Measurements from ENCODE around the gene KMT2C. TPM values are rescaled to one million over a fixed set of nuclear protein-coding genes. Genes with fewer than 3 reads are reported as not detected.

KMT2C gene
- total and polyA plus RNA-seq, 2 experiments from 2014 or later: 21.9 to 47.7 TPM

GRCh38 chr7:152127229-152127628 is 308.6 kb downstream of the KMT2C start:
- no peak for DNase-seq (ENCODE audit: low spot score)
- Histone ChIP-seq H3K27me3 (no peaks in the 10 kb centered on the region), H2AFZ (no peak overlapping the region), H3K4me3 (no peak overlapping the region), H3K4me1 (ENCODE audit: insufficient read depth) (no peaks in the 10 kb centered on the region), H3K79me2 (no peaks in the 10 kb centered on the region), H3K9me3 (ENCODE audit: low read depth) (no peaks in the 10 kb centered on the region), H4K20me1 (ENCODE audit: insufficient read depth, poor library complexity, severe bottlenecking) (no peaks in the 10 kb centered on the region), H3K27ac (no peak overlapping the region), H3K36me3 (replicated peaks; ENCODE audit: insufficient read depth, low read depth) (no peaks in the 10 kb centered on the region), H3K9me2 (replicated peaks; ENCODE audit: insufficient read depth) (no peaks in the 10 kb centered on the region), H3K4me2 (no peak overlapping the region)
- 96% methylated on average over 19 of the region's 19 CpGs for WGBS (ENCODE audit: low lambda C conversion rate, missing lambda C conversion rate)
- TF ChIP-seq EZH2 (IDR thresholded peaks at IDR 0.05; ENCODE audit: borderline replicate concordance) (no peak), CTCF (IDR thresholded peaks at IDR 0.05; ENCODE audit: poor library complexity) (no peak), EZH2phosphoT487 (IDR thresholded peaks at IDR 0.05; ENCODE audit: low read depth, severe bottlenecking, unreplicated experiment) (no peak)

GRCh38 chr7:152126741-152127140 is 309.1 kb downstream of the KMT2C start:
- no peaks in the 10 kb centered on the region for H3K9me3 ChIP-seq (ENCODE audit: low read depth)
- H3K36me3 ChIP-seq (replicated peaks; ENCODE audit: insufficient read depth, low read depth): no peaks in the 10 kb centered on the region
- TF ChIP-seq EZH2 (IDR thresholded peaks at IDR 0.05; ENCODE audit: borderline replicate concordance) (no peak), CTCF (IDR thresholded peaks at IDR 0.05; ENCODE audit: poor library complexity) (no peak), EZH2phosphoT487 (IDR thresholded peaks at IDR 0.05; ENCODE audit: low read depth, severe bottlenecking, unreplicated experiment) (no peak)
- WGBS (ENCODE audit: low lambda C conversion rate, missing lambda C conversion rate): 91% methylated on average over 7 of the region's 7 CpGs
- no peaks in the 10 kb centered on the region for H4K20me1 ChIP-seq (ENCODE audit: insufficient read depth, poor library complexity, severe bottlenecking)
- DNase-seq (ENCODE audit: low spot score): no peak
- H2AFZ ChIP-seq: no peak overlapping the region
- no peaks in the 10 kb centered on the region for H3K9me2 ChIP-seq (replicated peaks; ENCODE audit: insufficient read depth)
- no peak overlapping the region for H3K4me2 ChIP-seq
- H3K79me2 ChIP-seq: no peaks in the 10 kb centered on the region
- H3K27ac ChIP-seq: no peak overlapping the region
- no peak overlapping the region for H3K4me3 ChIP-seq
- H3K4me1 ChIP-seq (ENCODE audit: insufficient read depth): no peaks in the 10 kb centered on the region
- no peaks in the 10 kb centered on the region for H3K27me3 ChIP-seq

- no peaks in the 10 kb centered on the region for H3K9me2 ChIP-seq (replicated peaks; ENCODE audit: insufficient read depth)
- DNase-seq (ENCODE audit: low spot score): no peak
- WGBS (ENCODE audit: low lambda C conversion rate, missing lambda C conversion rate): 93% methylated on average over 1 of the region's 1 CpG
- H3K79me2 ChIP-seq: no peaks in the 10 kb centered on the region
- H3K27ac ChIP-seq: no peak overlapping the region
- no peak overlapping the region for H3K4me3 ChIP-seq
- H2AFZ ChIP-seq: no peak overlapping the region
- H3K4me1 ChIP-seq (ENCODE audit: insufficient read depth): no peaks in the 10 kb centered on the region
- peaks cover 3% of the 10 kb centered on the region for H3K36me3 ChIP-seq (replicated peaks; ENCODE audit: insufficient read depth, low read depth)
- no peaks in the 10 kb centered on the region for H3K27me3 ChIP-seq
- no peaks in the 10 kb centered on the region for H3K9me3 ChIP-seq (ENCODE audit: low read depth)
- no peaks in the 10 kb centered on the region for H4K20me1 ChIP-seq (ENCODE audit: insufficient read depth, poor library complexity, severe bottlenecking)
- no peak for TF ChIP-seq CTCF (IDR thresholded peaks at IDR 0.05; ENCODE audit: poor library complexity)
- TF ChIP-seq EZH2phosphoT487 (IDR thresholded peaks at IDR 0.05; ENCODE audit: low read depth, severe bottlenecking, unreplicated experiment): no peak
- no peak for TF ChIP-seq EZH2 (IDR thresholded peaks at IDR 0.05; ENCODE audit: borderline replicate concordance)
- no peak overlapping the region for H3K4me2 ChIP-seq
Observed at GRCh38 chr7:152122540-152122939, 313.3 kb downstream of the KMT2C start.

- Histone ChIP-seq H3K27ac (no peak overlapping the region), H3K4me2 (no peak overlapping the region), H4K20me1 (ENCODE audit: insufficient read depth, poor library complexity, severe bottlenecking) (no peaks in the 10 kb centered on the region), H3K9me3 (ENCODE audit: low read depth) (no peaks in the 10 kb centered on the region), H3K4me3 (no peak overlapping the region), H3K9me2 (replicated peaks; ENCODE audit: insufficient read depth) (no peaks in the 10 kb centered on the region), H3K79me2 (no peaks in the 10 kb centered on the region), H3K36me3 (replicated peaks; ENCODE audit: insufficient read depth, low read depth) (peaks cover 3% of the 10 kb centered on the region), H2AFZ (no peak overlapping the region), H3K4me1 (ENCODE audit: insufficient read depth) (no peaks in the 10 kb centered on the region), H3K27me3 (no peaks in the 10 kb centered on the region)
- WGBS (ENCODE audit: low lambda C conversion rate, missing lambda C conversion rate): 94% methylated on average over 9 of the region's 9 CpGs
- TF ChIP-seq EZH2phosphoT487 (IDR thresholded peaks at IDR 0.05; ENCODE audit: low read depth, severe bottlenecking, unreplicated experiment) (no peak), EZH2 (IDR thresholded peaks at IDR 0.05; ENCODE audit: borderline replicate concordance) (no peak), CTCF (IDR thresholded peaks at IDR 0.05; ENCODE audit: poor library complexity) (no peak)
- no peak for DNase-seq (ENCODE audit: low spot score)
Observed at GRCh38 chr7:152121432-152121831, 314.4 kb downstream of the KMT2C start.
